Activated T-cell treated with anti-CD3 and anti-CD28 coated beads, Interleukin-2, amount 50 U/mL, for 4 hours (primary cell): Measurements from ENCODE around the gene STRN3. TPM values are rescaled to one million over a fixed set of nuclear protein-coding genes. Genes with fewer than 3 reads are reported as not detected.
"Not testable (repeated sequence)": the region's sequence is repeated elsewhere in the genome, so short reads cannot be mapped to it uniquely, and the experiment has no call there.

ENCODE experiments used
- ATAC-seq, 2 donors: fragments of 200-7000 bp; cut with Tn5 transposase; one replicate each; pipeline ENCODE4 v1.10.0; 2021
- DNase-seq: peaks from one replicate; pipeline ENCODE4 v3.0.0-alpha.2; 2020
- H3K27me3 Mint-ChIP-seq: one replicate; pipeline ENCODE4 v1.8.0; 2021; ENCODE audit warnings: low read depth, mixed read lengths
- H3K36me3 Mint-ChIP-seq: one replicate; pipeline ENCODE4 v1.8.0; 2022; ENCODE audit warnings: mixed read lengths; ENCODE audit not compliant: insufficient read depth
- H3K4me1 Mint-ChIP-seq: one replicate; pipeline ENCODE4 v1.8.0; 2021; ENCODE audit warnings: low read depth, mixed read lengths
- H3K4me3 Mint-ChIP-seq: one replicate; pipeline ENCODE4 v1.8.0; 2021; ENCODE audit warnings: mild to moderate bottlenecking, moderate library complexity, mixed read lengths
- H3K9me3 Mint-ChIP-seq: one replicate; pipeline ENCODE4 v1.8.0; 2021; ENCODE audit warnings: mixed read lengths
- total RNA-seq, 3 donors: library from RNA; stranded (reverse); gene quantifications; one replicate each; pipeline ENCODE4 v1.2.1, GENCODE V29; 2021

STRN3 gene
- total RNA-seq, 3 donors from 2014 or later, result 21.4 to 24.1 (median 23.3) TPM

DNA sequence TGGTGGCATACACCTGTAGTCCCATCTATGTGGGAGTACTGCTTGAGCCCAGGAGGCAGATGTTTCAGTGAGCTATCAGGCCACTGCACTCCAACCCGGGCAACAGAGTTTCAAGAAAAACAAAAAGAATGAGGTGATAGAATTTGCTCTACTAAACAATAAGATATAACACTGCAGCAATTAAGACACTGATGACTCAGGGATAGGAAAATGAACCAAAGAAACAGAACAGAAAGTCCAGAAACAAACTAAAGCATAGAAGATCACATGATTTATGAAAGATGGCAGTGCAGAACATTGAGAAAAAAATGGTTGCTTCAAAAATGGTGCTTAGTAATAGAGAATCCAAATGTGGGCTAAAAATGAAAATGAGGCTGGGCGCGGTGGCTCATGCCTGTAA, 66.0 kb downstream of the STRN3 start:
- H3K4me1 Mint-ChIP-seq, result peaks cover 33% of the 10 kb centered on the region
- H3K4me3 Mint-ChIP-seq, result no peak overlapping the region
- H3K36me3 Mint-ChIP-seq, result peaks cover 26% of the 10 kb centered on the region
- H3K27me3 Mint-ChIP-seq, result no peaks in the 10 kb centered on the region
- no peaks in the 10 kb centered on the region for H3K9me3 Mint-ChIP-seq
- DNase-seq, result no peak
- peak; percentile 40 to 46 for ATAC-seq

DNA sequence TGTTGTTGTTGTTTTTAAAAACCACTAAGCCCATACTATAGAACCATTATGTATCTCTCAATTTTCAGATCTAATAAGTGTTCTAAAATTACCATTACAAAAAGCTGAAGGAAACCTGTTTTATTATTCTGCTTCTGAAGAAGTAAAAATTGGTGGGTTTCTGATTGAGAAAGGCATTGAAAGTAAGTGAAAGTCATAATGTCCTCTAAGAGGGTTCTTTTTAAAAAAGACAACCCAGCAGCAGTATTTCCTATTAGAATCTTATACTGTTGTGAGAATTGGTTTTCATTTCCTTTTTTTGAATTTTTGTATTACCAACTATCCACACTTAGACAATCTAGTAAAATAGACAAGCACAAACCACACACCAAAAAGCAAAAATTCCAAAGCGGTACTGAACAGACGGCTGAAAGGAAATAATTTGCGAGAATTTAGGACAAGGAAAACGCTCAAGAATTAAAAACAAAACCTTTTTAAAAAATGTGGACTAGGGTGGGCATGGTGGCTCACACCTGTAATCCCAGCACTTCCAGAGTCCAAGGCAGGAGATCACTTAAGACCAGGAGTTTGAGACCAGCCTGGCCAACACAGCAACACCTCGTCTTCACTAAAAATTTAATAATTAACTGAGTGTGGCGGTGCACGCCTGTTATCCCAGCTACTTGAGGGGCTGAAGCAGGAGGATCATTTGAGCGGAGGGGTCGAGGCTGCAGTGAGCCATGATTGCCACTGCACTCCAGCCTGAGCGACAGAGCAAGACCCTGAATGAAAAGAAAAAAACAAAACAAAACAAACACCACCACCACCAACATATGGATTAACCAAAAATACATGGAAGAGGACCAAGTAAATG, 67.4 kb downstream of the STRN3 start:
- H3K9me3 Mint-ChIP-seq, result no peaks in the 10 kb centered on the region
- H3K27me3 Mint-ChIP-seq, result no peaks in the 10 kb centered on the region
- H3K4me3 Mint-ChIP-seq, result no peak overlapping the region
- H3K36me3 Mint-ChIP-seq, result peaks cover 18% of the 10 kb centered on the region
- DNase-seq, result no peak
- ATAC-seq, result no peak
- peaks cover 30% of the 10 kb centered on the region for H3K4me1 Mint-ChIP-seq

- peaks cover 15% of the 10 kb centered on the region for H3K36me3 Mint-ChIP-seq
- H3K4me3 Mint-ChIP-seq, result no peak overlapping the region
- no peaks in the 10 kb centered on the region for H3K27me3 Mint-ChIP-seq
- H3K9me3 Mint-ChIP-seq, result no peaks in the 10 kb centered on the region
- ATAC-seq (no peak), DNase-seq (no peak)
- H3K4me1 Mint-ChIP-seq, result peaks cover 28% of the 10 kb centered on the region
These were observed 68.3 kb downstream of the STRN3 start for GRCh38 chr14:30957813-30958370.

DNA sequence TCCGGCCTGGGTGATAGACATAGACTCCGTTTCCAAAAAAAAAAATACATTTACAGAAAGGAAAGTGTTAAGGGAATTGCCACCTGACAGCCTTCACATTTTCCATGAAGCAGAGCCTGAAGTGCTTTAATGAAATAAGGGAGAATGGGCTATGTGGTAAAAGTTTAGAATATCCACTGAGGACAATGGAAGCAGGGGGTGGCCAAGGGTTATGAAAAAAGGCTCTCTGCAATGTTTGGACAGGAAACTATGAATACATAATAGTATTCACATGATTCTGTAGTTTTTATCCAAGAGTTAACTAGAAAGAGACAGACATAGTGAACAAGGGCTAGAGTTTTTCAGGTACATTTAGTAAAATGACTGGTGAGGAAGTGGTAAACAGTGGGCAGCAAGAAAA, 76.5 kb downstream of the STRN3 start:
- Mint-ChIP-seq H3K4me3 (no peak overlapping the region), H3K36me3 (peaks cover 32% of the 10 kb centered on the region), H3K27me3 (no peaks in the 10 kb centered on the region), H3K4me1 (no peaks in the 10 kb centered on the region), H3K9me3 (no peaks in the 10 kb centered on the region)
- DNase-seq, result no peak
- ATAC-seq, result no peak

DNA sequence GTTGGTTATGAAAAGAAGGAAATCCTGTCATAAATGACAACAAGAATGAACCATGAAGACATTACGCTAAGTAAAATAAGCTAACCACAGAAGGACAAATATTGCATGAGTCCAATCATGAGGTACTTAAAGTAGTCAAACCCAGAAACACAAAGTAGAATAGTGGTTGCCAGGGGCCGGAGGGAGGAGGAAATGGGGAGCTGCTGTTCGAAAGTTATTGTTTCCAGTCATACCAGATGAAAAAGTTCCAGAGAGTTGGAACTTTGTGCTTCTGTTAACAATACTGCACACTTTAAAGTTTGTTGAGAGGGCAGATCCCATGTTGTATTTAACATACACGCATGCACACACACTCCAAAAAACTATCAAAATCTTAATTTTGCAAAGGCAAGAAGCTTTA, 82.5 kb downstream of the STRN3 start:
- ATAC-seq (no peak), DNase-seq (no peak)
- no peaks in the 10 kb centered on the region for H3K4me1 Mint-ChIP-seq
- no peaks in the 10 kb centered on the region for H3K27me3 Mint-ChIP-seq
- no peak overlapping the region for H3K4me3 Mint-ChIP-seq
- no peaks in the 10 kb centered on the region for H3K9me3 Mint-ChIP-seq
- peaks cover 36% of the 10 kb centered on the region for H3K36me3 Mint-ChIP-seq

DNA sequence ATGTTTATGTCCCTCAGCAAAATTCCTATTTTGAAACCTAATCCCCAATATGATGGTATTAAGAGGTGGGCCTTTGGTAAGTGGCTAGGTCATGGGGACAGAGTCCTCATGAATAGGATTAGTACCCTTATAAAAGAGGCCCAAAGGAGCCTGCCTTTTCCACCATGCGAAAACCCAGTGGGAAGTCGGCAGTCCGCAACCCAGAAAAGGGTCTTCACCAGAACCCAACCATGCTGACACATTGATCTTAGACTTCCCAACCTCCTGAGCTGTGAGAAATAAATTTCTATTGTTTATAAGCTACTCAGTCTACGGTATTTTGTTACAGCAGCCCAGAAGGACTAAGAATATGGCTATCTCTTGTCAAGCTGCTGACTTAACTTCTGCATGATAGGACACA, 85.3 kb downstream of the STRN3 start:
- Mint-ChIP-seq H3K9me3 (no peaks in the 10 kb centered on the region), H3K4me3 (no peak overlapping the region), H3K36me3 (peaks cover 28% of the 10 kb centered on the region), H3K27me3 (no peaks in the 10 kb centered on the region), H3K4me1 (no peaks in the 10 kb centered on the region)
- ATAC-seq (no peak), DNase-seq (no peak)

GRCh38 chr14:30938617-30939016, 87.6 kb downstream of the STRN3 start:
- ATAC-seq (no peak), DNase-seq (no peak)
- Mint-ChIP-seq H3K4me1 (no peaks in the 10 kb centered on the region), H3K9me3 (no peaks in the 10 kb centered on the region), H3K4me3 (no peak overlapping the region), H3K36me3 (peaks cover 33% of the 10 kb centered on the region), H3K27me3 (no peaks in the 10 kb centered on the region)

DNA sequence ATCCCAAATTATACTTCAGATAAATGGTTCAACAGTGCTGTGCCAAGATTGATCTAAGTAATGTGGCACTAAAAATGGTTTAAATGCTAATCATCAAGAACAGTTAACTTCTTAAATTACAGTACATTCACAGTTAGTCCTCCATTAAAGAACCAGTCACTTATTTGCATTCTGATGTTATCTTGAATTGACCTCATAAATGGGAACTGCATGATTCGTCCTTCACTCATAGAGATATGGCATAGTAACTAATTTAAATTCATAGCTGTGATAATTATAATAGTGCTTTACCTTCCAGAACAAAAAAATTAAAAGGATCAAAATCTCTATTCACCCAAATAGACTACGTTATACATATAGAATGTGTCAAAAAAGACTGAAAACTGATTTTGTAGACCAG, 90.7 kb downstream of the STRN3 start:
- no peaks in the 10 kb centered on the region for H3K9me3 Mint-ChIP-seq
- peaks cover 20% of the 10 kb centered on the region for H3K36me3 Mint-ChIP-seq
- no peaks in the 10 kb centered on the region for H3K27me3 Mint-ChIP-seq
- DNase-seq, result no peak
- H3K4me1 Mint-ChIP-seq, result no peaks in the 10 kb centered on the region
- ATAC-seq, result no peak
- no peak overlapping the region for H3K4me3 Mint-ChIP-seq

DNA sequence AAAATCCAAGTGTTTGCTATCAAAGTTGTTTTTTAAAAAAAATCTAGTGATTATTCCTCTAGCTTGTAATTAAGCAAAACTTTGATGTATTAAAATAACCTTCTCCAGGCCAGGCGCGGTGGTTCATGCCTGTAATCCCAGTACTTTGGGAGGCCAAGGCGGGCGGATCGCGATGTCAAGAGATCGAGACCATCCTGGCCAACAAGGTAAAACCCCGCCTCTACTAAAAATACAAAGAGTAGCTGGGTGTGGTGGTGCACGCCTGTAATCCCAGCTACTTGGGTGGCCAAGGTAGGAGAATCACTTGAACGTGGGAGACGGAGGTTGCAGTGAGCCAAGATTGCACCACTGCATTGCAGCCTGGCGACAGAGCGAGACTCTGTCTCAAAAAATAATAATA, 92.2 kb downstream of the STRN3 start:
- H3K36me3 Mint-ChIP-seq, result peaks cover 18% of the 10 kb centered on the region
- not testable (repeated sequence) for ATAC-seq, H3K4me1 Mint-ChIP-seq, H3K4me3 Mint-ChIP-seq, H3K27me3 Mint-ChIP-seq, DNase-seq, H3K9me3 Mint-ChIP-seq

GRCh38 chr14:30928462-30928861, 97.7 kb downstream of the STRN3 start:
- no peak overlapping the region for H3K4me3 Mint-ChIP-seq
- DNase-seq, result no peak
- H3K36me3 Mint-ChIP-seq, result peaks cover 8% of the 10 kb centered on the region
- H3K27me3 Mint-ChIP-seq, result no peaks in the 10 kb centered on the region
- ATAC-seq, result peak in 1 of 2 donors; percentile 48
- no peaks in the 10 kb centered on the region for H3K9me3 Mint-ChIP-seq
- peaks cover 3% of the 10 kb centered on the region for H3K4me1 Mint-ChIP-seq

- H3K4me3 Mint-ChIP-seq, result no peak overlapping the region
- no peaks in the 10 kb centered on the region for H3K27me3 Mint-ChIP-seq
- H3K9me3 Mint-ChIP-seq, result no peaks in the 10 kb centered on the region
- ATAC-seq, result no peak
- no peak for DNase-seq
- peaks cover 3% of the 10 kb centered on the region for H3K4me1 Mint-ChIP-seq
- H3K36me3 Mint-ChIP-seq, result peaks cover 11% of the 10 kb centered on the region
These were observed 100.9 kb downstream of the STRN3 start for GRCh38 chr14:30925254-30925653.

- Mint-ChIP-seq H3K27me3 (no peaks in the 10 kb centered on the region), H3K4me1 (no peaks in the 10 kb centered on the region), H3K9me3 (no peaks in the 10 kb centered on the region), H3K4me3 (no peak overlapping the region), H3K36me3 (peaks cover 17% of the 10 kb centered on the region)
- ATAC-seq, result no peak
- no peak for DNase-seq
These were observed 104.4 kb downstream of the STRN3 start for GRCh38 chr14:30921788-30922187.

- no peak for DNase-seq
- Mint-ChIP-seq H3K36me3 (peaks cover 17% of the 10 kb centered on the region), H3K4me3 (no peak overlapping the region), H3K9me3 (no peaks in the 10 kb centered on the region), H3K4me1 (no peaks in the 10 kb centered on the region), H3K27me3 (no peaks in the 10 kb centered on the region)
- no peak for ATAC-seq
These were observed 104.9 kb downstream of the STRN3 start for GRCh38 chr14:30921305-30921704.

DNA sequence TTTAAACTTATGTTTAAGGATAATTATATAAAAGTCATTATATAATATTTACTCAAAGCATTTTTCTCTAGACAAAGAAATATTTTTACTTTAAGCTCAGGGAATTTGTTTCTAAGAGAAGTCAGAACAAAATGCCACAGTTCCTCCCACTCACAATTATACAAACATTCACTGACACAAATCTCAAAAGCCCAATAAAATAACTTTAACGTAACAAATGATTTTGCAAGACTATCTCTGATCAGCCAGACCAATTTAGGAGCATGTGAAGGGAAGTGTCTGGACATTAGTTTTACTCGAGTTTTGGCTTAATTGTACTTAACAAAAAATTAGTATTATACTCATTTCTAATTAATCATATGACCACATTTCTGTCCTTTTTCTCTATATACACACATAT, 110.6 kb downstream of the STRN3 start:
- no peaks in the 10 kb centered on the region for H3K9me3 Mint-ChIP-seq
- DNase-seq (no peak), ATAC-seq (no peak)
- no peaks in the 10 kb centered on the region for H3K4me1 Mint-ChIP-seq
- H3K27me3 Mint-ChIP-seq, result no peaks in the 10 kb centered on the region
- no peak overlapping the region for H3K4me3 Mint-ChIP-seq
- H3K36me3 Mint-ChIP-seq, result peaks cover 16% of the 10 kb centered on the region

- H3K9me3 Mint-ChIP-seq, result no peaks in the 10 kb centered on the region
- ATAC-seq, result no peak
These were observed 111.4 kb downstream of the STRN3 start for GRCh38 chr14:30914812-30915211.

More at GRCh38 chr14:30914812-30915211, 111.4 kb downstream of the STRN3 start:
- Mint-ChIP-seq H3K27me3 (no peaks in the 10 kb centered on the region), H3K4me3 (no peak overlapping the region), H3K36me3 (peaks cover 16% of the 10 kb centered on the region), H3K4me1 (no peaks in the 10 kb centered on the region)
- DNase-seq, result no peak
